Astrocyte (in vitro differentiated cells and primary cell): ENCODE results near the gene MDFIC2.

Source experiments
- CTCF ChIP-seq: IDR thresholded peaks from 2 replicates; pipeline ENCODE4 v1.5.1; 2011; ENCODE audit warnings: low read depth, mild to moderate bottlenecking, inconsistent platforms, low read length, moderate library complexity; ENCODE audit not compliant: insufficient read depth
- EZH2 ChIP-seq: IDR thresholded peaks from 2 replicates; pipeline ENCODE4 v1.6.1; 2012; ENCODE audit warnings: mild to moderate bottlenecking, low read length, inconsistent platforms; ENCODE audit not compliant: insufficient read depth

GRCh38 chr3:70342149-70342548, 29.7 kb upstream of the MDFIC2 start:
- TF ChIP-seq CTCF (no peak), EZH2 (no peak)
